Thoracic aorta (tissue), 2 donors: ENCODE results near the gene CLNK. TPM values are rescaled to one million over a fixed set of nuclear protein-coding genes. Genes with fewer than 3 reads are reported as not detected.

Experiments
- ATAC-seq: fragments of 150-250 bp; one replicate; pipeline ENCODE4 v1.8.0; 2017; ENCODE audit warnings: low read depth; ENCODE audit not compliant: insufficient number of reproducible peaks, low FRiP score
- DNase-seq: peaks from one replicate; pipeline ENCODE4 v3.0.0-alpha.2; 2020; ENCODE audit warnings: low spot score
- H3K27ac ChIP-seq, 2 donors: fragments of 200-600 bp; sonication (generic); 1 replicate in 1 of 2; 2 replicates in 1 of 2; pipeline ENCODE4 v1.5.1; 2016; ENCODE audit warnings: mild to moderate bottlenecking in 2 of 2, moderate library complexity in 2 of 2
- H3K27me3 ChIP-seq: fragments of 200-600 bp; sonication (generic); replicated peaks from 2 replicates; pipeline ENCODE4 v1.6.0; 2016; ENCODE audit warnings: mild to moderate bottlenecking; ENCODE audit not compliant: insufficient read depth
- H3K36me3 ChIP-seq: fragments of 200-600 bp; sonication (generic); one replicate; pipeline ENCODE4 v1.5.1; 2016
- H3K4me1 ChIP-seq, 2 donors: fragments of 200-600 bp; sonication (generic); 1 replicate in 1 of 2; 2 replicates in 1 of 2; pipeline versions ENCODE4 v1.5.1 to v1.6.0; 2016; ENCODE audit warnings: low read depth in 2 of 2, mild to moderate bottlenecking in 1 of 2; ENCODE audit not compliant: control insufficient read depth in 1 of 2
- H3K4me3 ChIP-seq: fragments of 200-600 bp; sonication (generic); 2 replicates; pipeline ENCODE4 v1.5.1; 2016; ENCODE audit warnings: mild to moderate bottlenecking
- H3K9me3 ChIP-seq: fragments of 200-600 bp; sonication (generic); 2 replicates; pipeline ENCODE4 v1.5.1; 2016
- CTCF ChIP-seq: fragments of 200-600 bp; sonication (generic); IDR thresholded peaks from one replicate; pipeline ENCODE4 v1.5.1; 2019; ENCODE audit warnings: antibody characterized with exemption
- total RNA-seq, 2 donors: library from RNA; depleted of rRNA; stranded (reverse); fragments of >200 nt; gene quantifications; one replicate each; pipeline versions ENCODE4 v1.1.0 to v1.2.3, GENCODE V29; 2016

Gene CLNK
- total RNA-seq, 2 donors from 2014 or later, result not detected

DNA sequence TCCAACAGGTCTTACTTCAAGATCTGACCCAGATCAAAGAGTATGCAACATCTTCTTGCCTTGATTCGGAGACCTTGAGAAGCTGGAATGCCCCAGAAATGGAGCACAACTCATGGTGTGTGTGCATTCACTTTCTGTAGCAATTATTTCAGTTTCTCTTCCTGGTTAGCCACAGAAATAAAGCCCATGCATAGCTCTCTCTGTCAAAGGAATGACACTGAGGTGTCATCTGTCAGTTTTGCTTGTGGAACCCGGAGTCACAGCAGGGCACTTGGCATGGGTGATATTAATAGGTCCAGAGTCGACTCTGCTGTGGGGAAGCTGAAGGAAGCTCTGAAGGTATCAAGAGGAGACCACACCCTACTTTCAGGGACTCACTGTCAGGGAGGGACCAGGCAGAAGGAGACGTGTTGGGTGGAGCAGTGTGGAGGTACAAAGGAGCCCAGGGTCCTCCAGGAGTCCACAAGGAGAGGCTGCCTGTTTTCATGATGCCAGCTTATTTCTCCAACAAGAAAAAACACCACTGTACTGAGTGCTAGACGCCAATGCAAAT lies 10.7 kb downstream of the CLNK start:
- TF ChIP-seq CTCF, result no peak
- Histone ChIP-seq H3K4me3 (no peak overlapping the region), H3K27me3 (no peaks in the 10 kb centered on the region), H3K36me3 (no peaks in the 10 kb centered on the region), H3K9me3 (no peaks in the 10 kb centered on the region), H3K27ac (no peak overlapping the region), H3K4me1 (no peaks in the 10 kb centered on the region)
- DNase-seq (no peak), ATAC-seq (no peak)

DNA sequence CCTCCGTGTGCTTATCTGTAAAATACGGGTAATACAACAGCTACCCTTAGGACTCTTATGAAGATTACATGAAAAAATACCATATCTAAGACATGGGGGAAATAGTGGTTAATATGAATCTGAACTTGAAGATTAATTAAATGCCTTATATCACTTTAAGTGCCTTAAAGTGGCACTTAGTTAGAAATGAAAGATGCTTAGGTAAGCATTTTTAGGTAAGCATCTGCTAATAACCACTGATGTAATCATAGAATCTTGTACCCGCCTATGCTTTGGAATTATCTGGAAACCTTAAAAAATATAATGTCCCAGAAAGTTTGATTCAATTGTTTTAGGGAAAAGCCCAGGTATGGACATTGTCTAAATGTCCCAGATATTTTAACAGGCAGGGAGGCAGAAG lies 12.2 kb downstream of the CLNK start:
- Histone ChIP-seq H3K4me1 (no peaks in the 10 kb centered on the region), H3K27ac (no peak overlapping the region)
- no peak for ATAC-seq

GRCh38 chr4:10671799-10672198 lies 12.8 kb downstream of the CLNK start:
- no peaks in the 10 kb centered on the region for H3K4me1 ChIP-seq
- no peaks in the 10 kb centered on the region for H3K36me3 ChIP-seq
- no peak for DNase-seq
- no peak for TF ChIP-seq CTCF
- no peaks in the 10 kb centered on the region for H3K9me3 ChIP-seq
- no peaks in the 10 kb centered on the region for H3K27me3 ChIP-seq
- no peak overlapping the region for H3K27ac ChIP-seq
- no peak overlapping the region for H3K4me3 ChIP-seq
- ATAC-seq, result no peak

More for the DNA sequence above, 12.2 kb downstream of the CLNK start:
- no peaks in the 10 kb centered on the region for H3K27me3 ChIP-seq
- H3K36me3 ChIP-seq, result no peaks in the 10 kb centered on the region
- no peak overlapping the region for H3K4me3 ChIP-seq
- DNase-seq, result no peak
- H3K9me3 ChIP-seq, result no peaks in the 10 kb centered on the region
- no peak for TF ChIP-seq CTCF

GRCh38 chr4:10671366-10671765 lies 13.2 kb downstream of the CLNK start:
- Histone ChIP-seq H3K27me3 (no peaks in the 10 kb centered on the region), H3K9me3 (no peaks in the 10 kb centered on the region), H3K4me3 (no peak overlapping the region), H3K4me1 (no peaks in the 10 kb centered on the region), H3K27ac (no peak overlapping the region), H3K36me3 (no peaks in the 10 kb centered on the region)
- no peak for DNase-seq
- no peak for TF ChIP-seq CTCF
- ATAC-seq, result no peak

- H3K9me3 ChIP-seq, result no peaks in the 10 kb centered on the region
- no peaks in the 10 kb centered on the region for H3K4me1 ChIP-seq
- no peaks in the 10 kb centered on the region for H3K36me3 ChIP-seq
- DNase-seq (no peak), ATAC-seq (no peak)
- no peak for TF ChIP-seq CTCF
- no peak overlapping the region for H3K4me3 ChIP-seq
- H3K27me3 ChIP-seq, result no peaks in the 10 kb centered on the region
- H3K27ac ChIP-seq, result no peak overlapping the region
These were observed 14.2 kb downstream of the CLNK start for GRCh38 chr4:10670321-10670720.
